NT2/D1 (cell line): ENCODE results near the gene TBC1D9.

Source experiments
- DNase-seq: peaks from one replicate; pipeline ENCODE4 v3.0.0-alpha.2; 2011; ENCODE audit warnings: low read depth, low spot score
- H3K27me3 ChIP-seq: 2 replicates; pipeline ENCODE4 v1.6.0; 2011; ENCODE audit warnings: mild to moderate bottlenecking; ENCODE audit not compliant: insufficient read length, insufficient read depth
- H3K36me3 ChIP-seq: 2 replicates; pipeline ENCODE4 v1.6.1; 2011; ENCODE audit warnings: mild to moderate bottlenecking, low read length, mixed read lengths; ENCODE audit not compliant: insufficient read depth, insufficient read length
- H3K4me1 ChIP-seq: 2 replicates; pipeline ENCODE4 v1.5.1; 2011; ENCODE audit not compliant: insufficient read depth, insufficient read length
- H3K4me3 ChIP-seq: 2 replicates; pipeline ENCODE4 v1.5.1; 2011; ENCODE audit warnings: low read depth; ENCODE audit not compliant: insufficient read length
- H3K9ac ChIP-seq: 2 replicates; pipeline ENCODE4 v1.6.0; 2011; ENCODE audit warnings: low read depth; ENCODE audit not compliant: insufficient read length
- H3K9me3 ChIP-seq: 2 replicates; pipeline ENCODE4 v1.5.1; 2011; ENCODE audit warnings: mild to moderate bottlenecking, low read length; ENCODE audit not compliant: insufficient read depth
- SUZ12 ChIP-seq: IDR thresholded peaks from 2 replicates; pipeline ENCODE4 v1.6.1; 2011; ENCODE audit not compliant: insufficient read length, insufficient read depth; ENCODE audit errors: extremely low read depth
- YY1 ChIP-seq: IDR thresholded peaks from 2 replicates; pipeline ENCODE4 v1.6.1; 2011; ENCODE audit not compliant: insufficient read length, insufficient read depth
- ZNF274 ChIP-seq: IDR thresholded peaks from 2 replicates; pipeline ENCODE4 v1.6.1; 2011; ENCODE audit warnings: mild to moderate bottlenecking, low read depth, low read length

Gene TBC1D9

GRCh38 chr4:140742838-140743193, 13.4 kb downstream of the TBC1D9 start:
- H3K4me1 ChIP-seq: no peaks in the 10 kb centered on the region
- H3K36me3 ChIP-seq: no peaks in the 10 kb centered on the region
- no peak overlapping the region for H3K9ac ChIP-seq
- no peak for TF ChIP-seq YY1
- no peak for TF ChIP-seq ZNF274
- TF ChIP-seq SUZ12: no peak
- H3K9me3 ChIP-seq: no peaks in the 10 kb centered on the region
- H3K27me3 ChIP-seq: no peaks in the 10 kb centered on the region
- H3K4me3 ChIP-seq: no peak overlapping the region
- DNase-seq: no peak

- TF ChIP-seq ZNF274 (no peak), SUZ12 (no peak), YY1 (no peak)
- no peaks in the 10 kb centered on the region for H3K4me1 ChIP-seq
Measured at GRCh38 chr4:140740906-140741670, 15.1 kb downstream of the TBC1D9 start.

GRCh38 chr4:140740422-140740821, 15.8 kb downstream of the TBC1D9 start:
- DNase-seq: no peak
- Histone ChIP-seq H3K36me3 (no peaks in the 10 kb centered on the region), H3K9me3 (no peaks in the 10 kb centered on the region), H3K4me3 (no peak overlapping the region), H3K4me1 (no peaks in the 10 kb centered on the region), H3K9ac (no peak overlapping the region), H3K27me3 (no peaks in the 10 kb centered on the region)
- TF ChIP-seq YY1: no peak
- no peak for TF ChIP-seq ZNF274
- no peak for TF ChIP-seq SUZ12

More at GRCh38 chr4:140740906-140741670, 15.1 kb downstream of the TBC1D9 start:
- no peaks in the 10 kb centered on the region for H3K36me3 ChIP-seq
- no peak overlapping the region for H3K4me3 ChIP-seq
- DNase-seq: no peak
- H3K27me3 ChIP-seq: no peaks in the 10 kb centered on the region
- H3K9me3 ChIP-seq: no peaks in the 10 kb centered on the region
- no peak overlapping the region for H3K9ac ChIP-seq

GRCh38 chr4:140739971-140740370, 16.2 kb downstream of the TBC1D9 start:
- H3K36me3 ChIP-seq: no peaks in the 10 kb centered on the region
- TF ChIP-seq ZNF274 (no peak), SUZ12 (no peak), YY1 (no peak)
- no peak overlapping the region for H3K4me3 ChIP-seq
- H3K9ac ChIP-seq: no peak overlapping the region
- no peaks in the 10 kb centered on the region for H3K27me3 ChIP-seq
- no peaks in the 10 kb centered on the region for H3K4me1 ChIP-seq
- no peak for DNase-seq
- no peaks in the 10 kb centered on the region for H3K9me3 ChIP-seq

- TF ChIP-seq ZNF274 (no peak), YY1 (no peak), SUZ12 (no peak)
- Histone ChIP-seq H3K4me3 (no peak overlapping the region), H3K9ac (no peak overlapping the region), H3K27me3 (no peaks in the 10 kb centered on the region), H3K36me3 (no peaks in the 10 kb centered on the region), H3K4me1 (no peaks in the 10 kb centered on the region), H3K9me3 (no peaks in the 10 kb centered on the region)
- DNase-seq: no peak
Measured at GRCh38 chr4:140738139-140738538, 18.0 kb downstream of the TBC1D9 start.

GRCh38 chr4:140736669-140737343, 19.4 kb downstream of the TBC1D9 start:
- DNase-seq: no peak
- Histone ChIP-seq H3K27me3 (no peaks in the 10 kb centered on the region), H3K4me1 (no peaks in the 10 kb centered on the region), H3K9ac (no peak overlapping the region), H3K4me3 (no peak overlapping the region), H3K36me3 (no peaks in the 10 kb centered on the region), H3K9me3 (no peaks in the 10 kb centered on the region)
- TF ChIP-seq ZNF274 (no peak), SUZ12 (no peak), YY1 (no peak)

- Histone ChIP-seq H3K4me3 (no peak overlapping the region), H3K4me1 (no peaks in the 10 kb centered on the region), H3K36me3 (no peaks in the 10 kb centered on the region), H3K27me3 (no peaks in the 10 kb centered on the region), H3K9ac (no peak overlapping the region), H3K9me3 (no peaks in the 10 kb centered on the region)
- DNase-seq: no peak
- TF ChIP-seq ZNF274 (no peak), SUZ12 (no peak), YY1 (no peak)
Measured at GRCh38 chr4:140735779-140736391, 20.3 kb downstream of the TBC1D9 start.
